Left renal cortex interstitium (tissue), 4 donors: ENCODE data around the gene FAM184A. TPM values are rescaled to one million over a fixed set of nuclear protein-coding genes. Genes with fewer than 3 reads are reported as not detected.
"Not testable (repeated sequence)": the region's sequence is repeated elsewhere in the genome, so short reads cannot be mapped to it uniquely, and the experiment has no call there.

Source experiments
- DNase-seq, 4 donors: peaks; one replicate each; pipeline ENCODE4 v3.0.0-alpha.2; 2013; ENCODE audit warnings: low read depth in 4 of 4, low spot score in 2 of 4, missing footprints in 1 of 4
- polyA plus RNA-seq, 4 donors: library from polyadenylated mRNA; unstranded; fragments of 120-200 nt; gene quantifications; one replicate each; pipeline ENCODE4 v1.2.1, GENCODE V29; 2013; ENCODE audit not compliant: insufficient read length in 4 of 4

The FAM184A gene
- polyA plus RNA-seq, 4 donors, result 8.2 to 12.9 (median 9.6) TPM

DNA sequence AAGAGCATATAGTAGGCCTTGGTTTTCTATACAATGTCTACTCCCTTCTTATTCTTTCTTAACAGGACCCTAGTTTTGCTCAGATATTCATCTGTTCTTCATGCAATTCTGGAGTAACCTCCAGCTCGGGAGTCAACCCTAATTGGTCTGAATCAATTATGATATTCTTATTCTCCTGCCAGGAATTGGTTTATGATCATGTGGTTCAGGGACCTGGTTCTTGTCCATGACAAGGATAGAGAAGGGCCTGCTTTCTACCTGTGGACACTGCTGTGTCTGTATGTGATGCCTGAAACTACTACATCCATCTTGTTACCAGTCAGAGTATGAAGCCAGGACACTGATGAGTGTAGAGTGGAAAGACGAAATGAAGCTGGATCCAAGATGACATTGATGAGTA is 24.4 kb upstream of the FAM184A start:
- no peak for DNase-seq

- DNase-seq, result no peak
Observed at GRCh38 chr6:119100115-119100514, 21.7 kb upstream of the FAM184A start.

DNA sequence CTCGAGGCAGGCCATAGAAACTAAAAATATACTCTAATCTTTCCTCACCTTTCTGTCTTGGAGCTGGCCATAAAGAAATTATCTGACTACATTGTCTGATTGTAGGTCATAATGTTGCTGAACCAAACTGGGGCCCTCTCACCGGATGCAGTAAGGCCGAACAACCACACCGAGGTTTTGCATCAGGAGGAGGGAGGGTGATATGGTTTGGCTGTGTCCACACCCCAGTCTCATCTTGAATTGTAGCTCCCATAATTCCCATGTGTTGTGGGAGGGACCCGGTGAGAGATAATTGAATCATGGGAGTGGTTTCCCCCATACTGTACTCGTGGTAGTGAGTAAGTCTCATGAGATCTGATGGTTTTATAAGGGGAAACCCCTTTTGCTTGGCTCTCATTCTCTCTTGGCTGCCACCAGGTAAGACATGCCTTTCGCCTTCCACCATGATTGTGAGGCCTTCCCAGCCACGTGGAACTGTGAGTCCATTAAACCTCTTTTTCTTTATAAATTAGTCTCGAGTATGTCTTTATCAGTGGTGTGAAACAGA is 19.4 kb upstream of the FAM184A start:
- not testable (repeated sequence) for DNase-seq

DNA sequence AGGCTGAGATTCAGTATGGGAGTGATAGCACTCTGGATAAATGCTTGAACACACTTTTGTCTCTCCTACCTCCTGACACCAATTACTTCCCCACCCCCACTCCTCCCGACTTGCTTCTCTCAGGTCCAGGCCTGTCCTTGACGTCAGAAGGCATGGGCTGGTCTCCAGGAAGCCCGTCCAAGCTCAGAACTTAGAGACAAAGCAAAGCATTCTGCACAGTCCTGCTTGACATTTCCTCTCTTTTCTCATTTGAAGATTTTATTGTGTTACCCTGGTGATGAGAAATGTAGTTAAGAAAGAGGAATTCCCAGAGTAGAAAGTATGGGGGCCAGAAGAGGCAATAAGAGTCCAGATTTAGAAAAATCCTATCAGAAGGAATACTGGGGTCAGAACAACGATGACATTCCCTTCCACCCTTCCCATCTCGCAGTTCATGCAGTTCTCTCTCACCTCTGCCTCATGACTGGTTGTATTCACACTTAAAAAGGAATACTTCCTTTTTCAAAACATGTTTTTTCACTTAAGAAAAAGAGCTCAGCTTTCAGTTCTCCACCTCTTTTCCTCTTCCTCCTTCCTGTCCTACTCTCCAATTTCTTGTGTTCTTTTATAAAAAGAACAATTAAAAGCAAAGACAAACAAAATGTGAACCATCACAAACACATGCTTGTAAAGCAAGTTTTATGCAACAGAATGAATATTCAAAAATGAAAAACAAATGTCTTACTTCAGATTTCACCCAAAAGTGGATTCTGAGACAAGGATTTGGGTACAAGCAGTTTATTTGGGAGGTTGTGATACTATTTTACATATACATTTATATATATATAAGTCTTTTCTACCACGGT is 18.5 kb upstream of the FAM184A start:
- DNase-seq, result no peak

DNA sequence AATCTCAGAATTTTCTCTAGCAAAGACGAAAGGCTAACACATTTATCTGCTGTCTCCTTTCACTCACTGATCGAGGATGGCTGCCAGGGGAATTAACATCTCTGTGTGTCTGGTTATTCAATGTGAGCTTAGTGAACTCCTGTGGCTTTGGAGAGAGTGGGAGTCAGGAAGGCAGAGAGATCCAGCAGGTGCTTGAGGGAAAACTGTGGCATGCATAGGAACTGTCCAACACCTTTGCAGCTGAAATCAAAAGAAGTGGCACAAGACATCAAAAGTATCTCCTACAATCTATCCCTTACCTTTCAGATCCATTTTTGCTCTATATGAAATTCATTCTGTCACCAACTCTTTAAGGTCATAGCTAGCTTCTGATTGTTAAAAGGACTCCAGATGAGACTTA is 11.8 kb upstream of the FAM184A start:
- no peak for DNase-seq

GRCh38 chr6:119084784-119085183 is 6.3 kb upstream of the FAM184A start:
- no peak for DNase-seq

GRCh38 chr6:119083007-119083406 is 4.5 kb upstream of the FAM184A start:
- DNase-seq, result no peak

- no peak for DNase-seq
Observed at GRCh38 chr6:119079283-119079809, 882 bp upstream of the FAM184A start.

- DNase-seq, result no peak
Observed at GRCh38 chr6:119077643-119078375, 655 bp downstream of the FAM184A start.

GRCh38 chr6:119077391-119077642 is 1.1 kb downstream of the FAM184A start:
- no peak for DNase-seq

DNA sequence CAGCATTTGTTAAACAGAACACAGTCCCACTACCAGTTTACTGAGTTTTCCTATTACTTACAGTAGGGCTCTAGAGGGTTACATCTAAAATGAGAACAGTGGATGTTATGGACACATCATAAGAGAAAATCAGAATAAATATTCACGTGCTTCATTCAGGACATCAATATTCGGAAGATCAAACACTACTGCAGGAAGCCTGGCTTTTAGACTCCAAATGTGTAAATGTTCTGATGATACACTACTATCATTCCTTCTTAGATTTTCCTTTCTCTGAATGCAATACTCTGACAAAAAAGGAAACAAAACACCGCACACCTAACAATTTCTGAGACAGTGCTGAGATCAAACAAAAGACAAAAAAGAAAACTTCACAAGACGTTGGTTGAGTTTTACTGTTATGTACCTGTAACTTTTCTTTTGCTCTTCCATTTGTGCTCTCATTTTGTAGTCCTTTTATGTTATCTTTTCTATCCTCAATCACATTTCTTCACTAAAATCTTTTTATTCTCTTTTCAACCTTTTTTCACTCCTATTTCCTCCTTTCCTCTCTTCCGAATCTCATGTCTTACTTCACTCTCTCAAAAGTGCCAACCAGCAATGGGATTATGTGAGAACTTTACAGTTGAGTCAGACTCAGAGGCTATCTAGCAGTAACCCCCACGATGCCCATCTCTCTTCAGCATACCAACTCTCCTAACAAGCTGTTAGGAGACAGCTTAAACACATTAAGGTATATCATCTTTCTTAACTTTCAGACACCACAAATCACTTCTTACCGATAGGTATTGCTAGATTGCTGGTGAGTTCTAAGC is 1.7 kb downstream of the FAM184A start:
- no peak for DNase-seq

DNA sequence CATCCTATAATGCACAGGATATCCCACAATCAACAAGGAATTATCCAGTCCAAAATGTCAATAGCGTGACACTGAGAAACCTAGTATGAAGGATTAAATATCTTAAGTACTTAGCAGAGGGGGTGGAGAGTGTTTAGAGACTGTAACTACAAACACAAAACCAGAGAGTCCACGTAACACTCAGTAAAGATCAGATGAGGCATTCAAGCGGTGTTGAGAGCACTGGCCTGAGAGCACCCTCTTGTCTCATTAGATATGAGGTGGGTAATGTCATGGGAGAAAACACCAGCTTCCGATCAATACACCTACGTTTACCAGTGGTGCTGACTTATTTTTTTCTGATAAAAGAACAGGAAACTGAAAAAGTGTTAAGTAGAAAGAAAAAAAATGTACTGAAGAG is 2.3 kb downstream of the FAM184A start:
- no peak for DNase-seq

DNA sequence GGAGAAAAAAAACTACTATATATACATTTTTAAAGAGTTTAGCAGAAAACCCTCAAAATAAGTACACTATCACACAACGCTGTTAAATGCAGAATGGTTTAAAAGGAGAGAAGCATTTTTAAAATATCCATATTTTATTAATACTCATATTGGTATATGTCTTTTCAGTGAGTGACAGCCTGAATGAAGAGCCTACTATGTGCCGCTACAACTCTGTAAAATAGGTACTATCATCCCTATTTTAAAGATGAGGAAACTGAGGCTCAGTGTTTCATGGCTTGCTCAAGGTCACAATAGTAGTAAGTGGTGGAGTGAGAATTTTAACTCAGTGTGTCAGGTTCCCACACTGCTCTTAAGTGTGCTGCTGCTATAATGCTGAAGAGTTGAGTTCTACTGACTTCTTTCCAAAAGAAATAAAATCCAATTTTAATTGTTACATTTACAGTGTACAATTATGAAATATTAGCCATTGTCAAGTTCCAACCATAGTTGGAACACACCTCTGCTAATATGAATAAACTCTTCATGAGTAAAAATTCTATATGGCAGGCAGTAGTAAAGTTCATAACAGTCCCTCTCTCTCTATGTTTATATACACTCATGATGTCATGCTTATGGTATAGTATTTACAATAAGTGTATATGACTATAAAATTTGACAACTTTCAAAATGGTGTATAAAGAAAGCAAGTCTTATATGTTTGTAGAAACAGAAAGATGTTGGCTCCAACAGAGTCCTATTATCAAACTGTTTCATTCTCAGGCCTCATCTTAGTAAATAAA is 3.1 kb downstream of the FAM184A start:
- no peak for DNase-seq

GRCh38 chr6:119073307-119074051 is 5.0 kb downstream of the FAM184A start:
- no peak for DNase-seq

GRCh38 chr6:119071576-119071975 is 6.9 kb downstream of the FAM184A start:
- no peak for DNase-seq

- DNase-seq, result no peak
Observed at GRCh38 chr6:119067091-119067490, 11.4 kb downstream of the FAM184A start.

DNA sequence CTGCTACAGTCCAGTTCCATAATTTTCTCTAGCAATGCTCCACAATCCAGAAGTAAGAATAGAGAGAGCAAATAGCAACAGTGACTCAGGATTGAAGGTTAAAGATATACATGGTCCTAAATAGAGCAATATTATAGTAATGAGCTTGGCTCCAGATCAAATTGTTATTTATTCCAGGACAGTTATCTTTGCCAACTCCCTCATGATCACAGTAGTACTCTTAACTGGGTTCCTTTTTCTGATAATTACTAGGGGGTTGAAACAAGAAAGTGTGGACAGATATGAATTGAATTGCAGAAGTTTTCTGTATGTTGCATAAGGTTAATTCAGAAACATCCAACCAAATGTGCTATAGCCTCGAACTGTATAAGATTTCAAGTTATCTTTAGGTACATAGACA is 11.9 kb downstream of the FAM184A start:
- DNase-seq, result no peak

DNA sequence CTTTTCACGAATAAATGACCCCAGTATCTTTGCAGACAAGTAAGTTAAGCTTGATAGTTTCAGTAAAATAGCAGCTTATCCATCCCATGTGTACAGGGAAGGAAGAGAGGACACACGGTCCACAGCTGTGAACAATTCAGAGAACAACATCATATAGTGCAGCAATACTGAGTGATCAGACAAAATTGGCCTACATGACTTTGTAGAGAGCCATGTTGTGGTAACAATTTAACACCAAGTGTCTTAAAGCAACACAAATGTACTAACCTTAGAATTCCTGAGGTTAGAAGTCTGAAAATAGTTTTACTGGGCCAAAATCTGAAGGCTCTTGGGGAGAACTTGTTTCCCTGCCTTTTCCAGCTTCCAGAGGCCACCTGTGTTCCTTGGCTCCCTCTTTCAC is 12.5 kb downstream of the FAM184A start:
- no peak for DNase-seq

- no peak for DNase-seq
Observed at GRCh38 chr6:119065382-119065781, 13.1 kb downstream of the FAM184A start.
